HG02884 (cell line): ENCODE measurements around the gene SOX5.
"Not testable (repeated sequence)": the region's sequence is repeated elsewhere in the genome, so short reads cannot be mapped to it uniquely, and the experiment has no call there.

ENCODE experiments used
- ATAC-seq: cut with Tn5 transposase; IDR thresholded peaks from one replicate; pipeline ENCODE4 v1.9.1; 2021; ENCODE audit warnings: mild to moderate bottlenecking, moderate library complexity; ENCODE audit not compliant: unreplicated experiment

The SOX5 gene

GRCh38 chr12:23909551-23909950, 39.9 kb downstream of the SOX5 start:
- ATAC-seq = no peak

GRCh38 chr12:23906329-23906728, 43.1 kb downstream of the SOX5 start:
- no peak for ATAC-seq

- ATAC-seq = no peak
Observed at GRCh38 chr12:23899434-23899833, 50.0 kb downstream of the SOX5 start.

GRCh38 chr12:23898121-23898520, 51.3 kb downstream of the SOX5 start:
- ATAC-seq = no peak

GRCh38 chr12:23895792-23896218, 53.7 kb downstream of the SOX5 start:
- ATAC-seq = no peak

GRCh38 chr12:23893611-23894010, 55.9 kb downstream of the SOX5 start:
- ATAC-seq = no peak

- ATAC-seq = peak; percentile 68
Observed at GRCh38 chr12:23891115-23891514, 58.4 kb downstream of the SOX5 start.

- no peak for ATAC-seq
Observed at GRCh38 chr12:23889069-23889440, 60.4 kb downstream of the SOX5 start.

- ATAC-seq = no peak
Observed at GRCh38 chr12:23888396-23889068, 60.9 kb downstream of the SOX5 start.

- ATAC-seq = no peak
Observed at GRCh38 chr12:23887055-23887835, 62.2 kb downstream of the SOX5 start.

GRCh38 chr12:23885394-23885793, 64.1 kb downstream of the SOX5 start:
- ATAC-seq = no peak

- no peak for ATAC-seq
Observed at GRCh38 chr12:23884909-23885308, 64.6 kb downstream of the SOX5 start.

- ATAC-seq = no peak
Observed at GRCh38 chr12:23880988-23881387, 68.5 kb downstream of the SOX5 start.

- ATAC-seq = not testable (repeated sequence)
Observed at GRCh38 chr12:23876618-23877017, 72.9 kb downstream of the SOX5 start.

GRCh38 chr12:23867794-23868193, 81.7 kb downstream of the SOX5 start:
- no peak for ATAC-seq

GRCh38 chr12:23862701-23863100, 86.8 kb downstream of the SOX5 start:
- ATAC-seq = no peak

- no peak for ATAC-seq
Observed at GRCh38 chr12:23860019-23860418, 89.5 kb downstream of the SOX5 start.

- ATAC-seq = no peak
Observed at GRCh38 chr12:23857178-23857577, 92.3 kb downstream of the SOX5 start.

GRCh38 chr12:23855813-23856212, 93.7 kb downstream of the SOX5 start:
- no peak for ATAC-seq

- no peak for ATAC-seq
Observed at GRCh38 chr12:23854598-23854997, 94.9 kb downstream of the SOX5 start.

GRCh38 chr12:23853640-23854039, 95.8 kb downstream of the SOX5 start:
- ATAC-seq = no peak

GRCh38 chr12:23851602-23852001, 97.9 kb downstream of the SOX5 start:
- ATAC-seq = no peak
